Fibroblast of mammary gland (primary cell): ENCODE results near the gene SMCO1.
A peak's percentile ranks its signal among the peaks of the same experiment; 100 is the strongest.

Experiments used
- DNase-seq: peaks from one replicate; pipeline ENCODE4 v3.0.0-alpha.2; 2010; ENCODE audit warnings: low read depth
- H3K4me3 ChIP-seq: 2 replicates; pipeline ENCODE4 v1.5.1; 2011; ENCODE audit warnings: low read depth, mild to moderate bottlenecking, low read length, moderate library complexity; ENCODE audit not compliant: control insufficient read depth
- TF ChIP-seq, protein P1 (sequence below): conservative IDR thresholded peaks from 2 replicates; pipeline ENCODE4 v1.5.1; 2011; ENCODE audit warnings: low read depth, low read length, inconsistent platforms; ENCODE audit not compliant: control insufficient read depth, insufficient read depth

SMCO1 gene

DNA sequence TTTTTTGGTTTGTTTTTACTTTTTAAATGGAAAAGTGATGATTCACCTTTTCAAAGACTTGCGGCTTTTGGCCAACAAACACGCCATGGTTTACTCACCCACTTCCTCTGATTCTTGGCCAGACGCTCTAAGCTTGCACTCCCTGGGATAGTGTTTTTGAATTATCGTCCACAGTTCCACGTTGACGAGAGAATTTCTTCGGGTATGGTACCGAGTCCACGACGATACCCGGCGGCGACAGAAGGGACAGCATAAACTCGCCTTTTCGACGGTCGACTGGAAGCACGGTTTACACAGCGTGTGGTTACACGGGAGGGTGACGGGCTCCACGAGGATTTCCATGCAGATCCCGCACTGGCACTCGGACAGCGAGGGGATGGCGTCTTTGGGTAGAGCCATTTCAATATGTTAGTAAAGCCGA is 12.4 kb downstream of the SMCO1 start:
- DNase-seq = peak; percentile 94
- TF ChIP-seq, protein P1, sequence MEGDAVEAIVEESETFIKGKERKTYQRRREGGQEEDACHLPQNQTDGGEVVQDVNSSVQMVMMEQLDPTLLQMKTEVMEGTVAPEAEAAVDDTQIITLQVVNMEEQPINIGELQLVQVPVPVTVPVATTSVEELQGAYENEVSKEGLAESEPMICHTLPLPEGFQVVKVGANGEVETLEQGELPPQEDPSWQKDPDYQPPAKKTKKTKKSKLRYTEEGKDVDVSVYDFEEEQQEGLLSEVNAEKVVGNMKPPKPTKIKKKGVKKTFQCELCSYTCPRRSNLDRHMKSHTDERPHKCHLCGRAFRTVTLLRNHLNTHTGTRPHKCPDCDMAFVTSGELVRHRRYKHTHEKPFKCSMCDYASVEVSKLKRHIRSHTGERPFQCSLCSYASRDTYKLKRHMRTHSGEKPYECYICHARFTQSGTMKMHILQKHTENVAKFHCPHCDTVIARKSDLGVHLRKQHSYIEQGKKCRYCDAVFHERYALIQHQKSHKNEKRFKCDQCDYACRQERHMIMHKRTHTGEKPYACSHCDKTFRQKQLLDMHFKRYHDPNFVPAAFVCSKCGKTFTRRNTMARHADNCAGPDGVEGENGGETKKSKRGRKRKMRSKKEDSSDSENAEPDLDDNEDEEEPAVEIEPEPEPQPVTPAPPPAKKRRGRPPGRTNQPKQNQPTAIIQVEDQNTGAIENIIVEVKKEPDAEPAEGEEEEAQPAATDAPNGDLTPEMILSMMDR = no peak
- peak overlapping the region; percentile 83 for H3K4me3 ChIP-seq

DNA sequence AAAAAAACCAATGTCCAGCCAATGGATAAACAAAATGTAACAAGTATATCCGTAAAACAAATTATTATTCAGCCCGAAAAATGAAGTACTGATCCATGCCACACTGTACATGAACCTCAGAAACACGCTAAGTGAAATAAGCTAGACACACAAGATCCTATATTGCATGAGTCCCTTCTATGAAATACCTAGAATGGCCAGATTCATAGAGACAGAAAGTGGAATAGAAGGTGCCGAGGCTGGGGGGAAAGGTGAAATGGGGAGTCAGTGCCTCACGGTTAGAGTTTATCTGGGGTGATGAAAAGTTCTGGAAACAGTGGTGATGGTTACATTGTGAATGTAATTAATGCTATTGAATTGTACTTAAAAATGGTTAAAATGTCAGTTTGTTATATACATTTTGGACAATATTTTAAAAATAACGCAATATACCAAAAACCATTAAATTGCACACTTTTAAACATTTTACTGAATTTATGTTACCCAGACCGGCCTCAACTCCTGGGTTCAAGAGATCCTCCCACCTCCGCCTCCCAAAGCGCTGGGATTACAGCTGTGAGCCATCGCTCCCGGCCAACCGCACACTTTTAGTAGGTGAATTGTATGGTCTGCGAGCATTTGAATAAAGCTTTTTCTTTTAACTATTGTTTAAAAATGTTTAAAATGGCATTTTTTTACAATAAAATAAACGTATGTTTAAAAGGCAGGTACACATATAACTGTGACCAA is 13.7 kb downstream of the SMCO1 start:
- DNase-seq = peak; percentile 37
- H3K4me3 ChIP-seq = peak overlapping the region; percentile 83
- TF ChIP-seq, protein P1 = no peak

DNA sequence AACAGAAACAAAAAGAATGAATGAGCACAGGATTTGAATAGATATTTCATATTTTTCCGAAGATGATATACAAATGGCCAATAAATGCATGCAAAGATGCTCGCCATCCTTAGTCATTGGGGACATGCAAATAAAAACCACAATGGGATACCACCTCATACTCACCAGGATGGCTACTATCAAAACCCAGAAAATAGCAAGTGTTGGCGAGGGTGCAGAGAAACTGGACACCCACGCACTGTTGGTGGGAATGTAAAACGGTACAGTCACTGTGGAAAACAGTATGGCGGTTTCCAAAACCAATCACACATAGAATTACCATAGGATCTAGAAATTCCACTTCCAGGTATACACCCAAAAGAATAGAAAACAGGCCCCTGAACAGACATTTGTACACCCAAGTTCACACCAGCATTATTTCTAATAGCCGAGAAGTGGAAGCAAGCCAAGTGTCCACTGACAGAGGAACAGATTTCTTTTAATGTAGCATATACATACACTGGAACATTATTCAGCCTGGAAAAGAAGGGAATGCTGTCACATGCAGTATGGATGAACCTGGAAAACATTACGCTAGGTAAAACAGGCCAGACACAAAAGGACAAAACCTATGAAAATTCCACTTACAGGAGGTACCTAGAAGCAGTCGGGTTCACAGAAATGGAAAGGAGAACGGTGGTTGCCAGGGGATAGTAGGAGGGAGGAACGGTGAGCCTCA is 15.2 kb downstream of the SMCO1 start:
- peak; percentile 19 for DNase-seq
- H3K4me3 ChIP-seq = peak overlapping the region; percentile 50
- TF ChIP-seq, protein P1 = no peak

DNA sequence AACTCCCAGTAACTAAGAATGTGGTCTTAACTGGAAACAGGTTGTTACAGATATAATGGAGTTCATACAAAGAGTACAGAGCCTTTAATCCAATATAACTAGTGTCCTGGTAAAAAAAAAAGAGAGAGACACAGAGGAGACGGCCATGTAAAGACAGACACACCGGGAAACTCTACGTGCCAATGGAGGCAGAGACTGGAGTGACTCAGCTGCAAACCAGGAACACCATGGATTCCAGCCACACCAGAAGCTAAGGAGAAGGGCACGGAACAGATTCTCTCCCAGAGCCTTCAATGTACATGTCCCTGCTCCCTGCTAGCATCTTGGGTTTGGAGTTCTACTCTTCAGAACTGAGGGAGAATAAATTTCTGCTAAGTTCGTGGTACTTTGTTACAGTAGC is 16.1 kb downstream of the SMCO1 start:
- H3K4me3 ChIP-seq = peak overlapping the region; percentile 11
- TF ChIP-seq, protein P1 = no peak
- peak; percentile 65 for DNase-seq

DNA sequence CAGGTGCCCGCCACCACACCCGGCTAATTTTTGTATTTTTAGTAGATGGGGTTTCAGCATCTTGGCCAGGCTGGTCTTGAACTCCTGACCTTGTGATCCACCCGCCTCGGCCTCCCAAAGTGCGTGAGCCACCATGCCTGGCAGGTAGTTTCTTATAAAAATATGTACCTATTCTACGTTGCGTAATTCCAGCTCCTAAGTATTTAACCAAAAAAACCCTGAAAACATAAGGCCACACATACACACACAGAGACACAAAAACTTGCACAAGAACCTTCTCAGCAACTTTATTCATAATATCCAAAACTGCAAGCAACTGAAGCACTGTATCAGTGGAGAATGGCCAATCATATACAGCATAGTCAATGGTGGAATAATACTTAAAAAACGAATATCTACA is 16.8 kb downstream of the SMCO1 start:
- no peak overlapping the region for H3K4me3 ChIP-seq
- TF ChIP-seq, protein P1 = no peak

DNA sequence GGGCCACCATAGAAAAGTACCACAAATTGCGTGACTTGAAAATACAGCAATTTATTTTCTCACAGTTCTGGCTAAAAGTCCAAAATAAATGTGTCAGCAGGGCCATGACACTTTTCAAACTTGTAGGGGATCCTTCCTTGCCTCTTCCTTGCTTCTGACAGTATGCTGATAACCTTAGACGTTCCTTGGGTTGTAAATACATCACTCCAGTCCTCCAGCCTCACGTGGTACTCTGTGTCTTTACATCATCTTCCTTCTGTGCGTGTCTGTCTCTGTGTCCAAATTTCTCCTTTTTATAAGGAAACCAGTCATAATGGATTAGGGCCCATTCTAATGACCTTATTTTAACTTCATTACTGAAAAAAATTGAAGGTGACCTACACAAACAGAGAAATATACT is 19.0 kb downstream of the SMCO1 start:
- TF ChIP-seq, protein P1 = no peak
- H3K4me3 ChIP-seq = no peak overlapping the region
- no peak for DNase-seq

More for the DNA sequence above, 16.8 kb downstream of the SMCO1 start:
- no peak for DNase-seq

DNA sequence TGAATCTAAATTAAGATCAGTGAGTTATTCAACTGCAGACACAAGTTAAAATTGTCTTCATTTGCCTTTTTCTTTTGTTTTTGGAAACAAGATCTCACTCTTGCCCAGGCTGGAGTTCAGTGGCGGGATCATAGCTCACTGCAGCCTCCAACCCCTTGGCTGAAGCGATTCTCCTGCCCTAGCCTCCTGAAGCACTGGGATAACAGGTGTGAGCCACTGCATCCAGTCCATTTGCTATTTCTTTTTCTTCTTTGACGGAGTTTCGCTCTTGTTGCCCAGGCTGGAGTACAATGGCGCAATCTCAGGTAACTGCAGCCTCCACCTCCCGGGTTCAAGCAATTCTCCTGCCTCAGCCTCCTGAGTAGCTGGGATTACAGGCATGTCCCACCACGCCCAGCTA is 21.9 kb downstream of the SMCO1 start:
- no peak for DNase-seq
- TF ChIP-seq, protein P1 = no peak
- H3K4me3 ChIP-seq = no peak overlapping the region
